Stimulated activated naive B cell treated with anti-CD40 and anti-IgM and Interleukin-4, amounts not matched to agents 10 μg/mL and 1 μg/mL and 100 μg/mL, for 72 hours (primary cell): ENCODE data around the gene FBH1.
A peak's percentile ranks its signal among the peaks of the same experiment; 100 is the strongest.
"Not testable (repeated sequence)": the region's sequence is repeated elsewhere in the genome, so short reads cannot be mapped to it uniquely, and the experiment has no call there.

Experiments used
- ATAC-seq, 2 donors: fragments of 150-1000 bp; cut with Tn5 transposase; replicated peaks; 2 replicates each; pipeline ENCODE4 v1.10.0; 2021; ENCODE audit warnings: moderate library complexity in 1 of 2
- DNase-seq: peaks from one replicate; pipeline ENCODE4 v3.0.0; 2021
- H3K27ac Mint-ChIP-seq: one replicate; pipeline ENCODE4 v1.8.0; 2022; ENCODE audit warnings: mild to moderate bottlenecking, mixed read lengths
- H3K27me3 Mint-ChIP-seq, 2 donors: one replicate each; pipeline ENCODE4 v1.8.0; 2022; ENCODE audit warnings: mixed read lengths in 2 of 2
- H3K36me3 Mint-ChIP-seq, 2 donors: one replicate each; pipeline ENCODE4 v1.8.0; 2022; ENCODE audit warnings: mixed read lengths in 2 of 2, mild to moderate bottlenecking in 1 of 2
- H3K4me1 Mint-ChIP-seq, 2 donors: one replicate each; pipeline ENCODE4 v1.8.0; 2022; ENCODE audit warnings: mixed read lengths in 2 of 2, mild to moderate bottlenecking in 1 of 2
- H3K4me3 Mint-ChIP-seq, 2 donors: one replicate each; pipeline ENCODE4 v1.8.0; 2022; ENCODE audit warnings: mild to moderate bottlenecking in 2 of 2, mixed read lengths in 2 of 2, moderate library complexity in 1 of 2
- H3K9me3 Mint-ChIP-seq, 2 donors: one replicate each; pipeline ENCODE4 v1.8.0; 2022; ENCODE audit warnings: mixed read lengths in 2 of 2, mild to moderate bottlenecking in 1 of 2

The FBH1 gene

GRCh38 chr10:5889624-5890451 is at the start of gene FBH1, which contains the start of gene ANKRD16:
Gene FBH1, plus strand, starts transcription at chr10:5890243. Its CDS starts 103 bp downstream, at chr10:5890346.
Gene ANKRD16, minus strand, starts transcription at chr10:5889893. Its CDS starts 539 bp downstream, at chr10:5889354.
- Mint-ChIP-seq H3K36me3 (peaks cover 40 to 51% of the 10 kb centered on the region in 2 donors), H3K4me1 (peaks cover 37 to 68% of the 10 kb centered on the region in 2 donors), H3K27ac (peak within 1 kb of the TSS; percentile 91), H3K27me3 (no peaks in the 10 kb centered on the region), H3K9me3 (no peaks in the 10 kb centered on the region), H3K4me3 (peak within 1 kb of the TSS; percentile 90 to 97)
- DNase-seq (peak; percentile 99), ATAC-seq (peak; percentile 86 to 88)

GRCh38 chr10:5840314-5841307 is 49.4 kb upstream of the FBH1 start:
- Mint-ChIP-seq H3K9me3 (no peaks in the 10 kb centered on the region), H3K27ac (peak overlapping the region; percentile 100), H3K36me3 (peaks cover 2 to 3% of the 10 kb centered on the region in 2 donors), H3K27me3 (no peaks in the 10 kb centered on the region), H3K4me1 (peaks cover 45 to 79% of the 10 kb centered on the region in 2 donors), H3K4me3 (peak overlapping the region; percentile 75 to 80)
- DNase-seq (peak; percentile 95), ATAC-seq (peak; percentile 83)

GRCh38 chr10:5841965-5842364 is 48.1 kb upstream of the FBH1 start:
- H3K27ac Mint-ChIP-seq, result peak overlapping the region; percentile 93
- H3K9me3 Mint-ChIP-seq, result peaks cover 2 to 3% of the 10 kb centered on the region in 2 donors
- H3K4me1 Mint-ChIP-seq, result peaks cover 51 to 92% of the 10 kb centered on the region in 2 donors
- H3K4me3 Mint-ChIP-seq, result peak overlapping the region; percentile 36 to 48
- H3K27me3 Mint-ChIP-seq, result no peaks in the 10 kb centered on the region
- peaks cover 3 to 8% of the 10 kb centered on the region in 2 donors for H3K36me3 Mint-ChIP-seq
- no peak for ATAC-seq
- DNase-seq, result no peak

GRCh38 chr10:5843686-5844344 is 46.2 kb upstream of the FBH1 start:
- peaks cover 2 to 3% of the 10 kb centered on the region in 2 donors for H3K9me3 Mint-ChIP-seq
- H3K36me3 Mint-ChIP-seq, result peaks cover 3 to 8% of the 10 kb centered on the region in 2 donors
- H3K4me1 Mint-ChIP-seq, result peaks cover 45 to 79% of the 10 kb centered on the region in 2 donors
- no peaks in the 10 kb centered on the region for H3K27me3 Mint-ChIP-seq
- peak overlapping the region; percentile 100 for H3K27ac Mint-ChIP-seq
- no peak for DNase-seq
- H3K4me3 Mint-ChIP-seq, result peak overlapping the region; percentile 74 to 76
- peak; percentile 40 to 44 for ATAC-seq

GRCh38 chr10:5844345-5845055 is 45.5 kb upstream of the FBH1 start:
- Mint-ChIP-seq H3K27ac (peak overlapping the region; percentile 100), H3K27me3 (no peaks in the 10 kb centered on the region), H3K36me3 (peaks cover 1 to 8% of the 10 kb centered on the region in 2 donors), H3K9me3 (peaks cover 2 to 3% of the 10 kb centered on the region in 2 donors), H3K4me1 (peaks cover 46 to 75% of the 10 kb centered on the region in 2 donors), H3K4me3 (peak overlapping the region; percentile 74 to 76)
- no peak for DNase-seq
- peak in 1 of 2 donors; percentile 1 for ATAC-seq

GRCh38 chr10:5846667-5847066 is 43.4 kb upstream of the FBH1 start:
- ATAC-seq, DNase-seq, H3K36me3 Mint-ChIP-seq, H3K27me3 Mint-ChIP-seq, H3K9me3 Mint-ChIP-seq: not testable (repeated sequence)
- peak overlapping the region; percentile 100 for H3K27ac Mint-ChIP-seq
- H3K4me3 Mint-ChIP-seq, result peak overlapping the region in 1 of 2 donors; percentile 83
- peaks cover 31 to 56% of the 10 kb centered on the region in 2 donors for H3K4me1 Mint-ChIP-seq

GRCh38 chr10:5854131-5854475 is 35.9 kb upstream of the FBH1 start:
- H3K27me3 Mint-ChIP-seq, result no peaks in the 10 kb centered on the region
- DNase-seq, result no peak
- ATAC-seq, result no peak
- H3K27ac Mint-ChIP-seq, result peak overlapping the region; percentile 78
- H3K4me1 Mint-ChIP-seq, result peaks cover 25 to 31% of the 10 kb centered on the region in 2 donors
- H3K36me3 Mint-ChIP-seq, result peaks cover 6 to 8% of the 10 kb centered on the region in 2 donors
- H3K9me3 Mint-ChIP-seq, result peaks cover 0 to 4% of the 10 kb centered on the region in 2 donors
- no peak overlapping the region for H3K4me3 Mint-ChIP-seq

GRCh38 chr10:5855979-5856700 is 33.9 kb upstream of the FBH1 start:
- Mint-ChIP-seq H3K36me3 (peaks cover 6 to 12% of the 10 kb centered on the region in 2 donors), H3K4me1 (peaks cover 22 to 41% of the 10 kb centered on the region in 2 donors), H3K4me3 (no peak overlapping the region), H3K9me3 (peaks cover 0 to 4% of the 10 kb centered on the region in 2 donors), H3K27me3 (no peaks in the 10 kb centered on the region), H3K27ac (peak overlapping the region; percentile 47)
- ATAC-seq (no peak), DNase-seq (no peak)

- Mint-ChIP-seq H3K9me3 (peaks cover 0 to 4% of the 10 kb centered on the region in 2 donors), H3K4me1 (peaks cover 25 to 43% of the 10 kb centered on the region in 2 donors), H3K27ac (no peak overlapping the region), H3K36me3 (peaks cover 8 to 15% of the 10 kb centered on the region in 2 donors), H3K4me3 (no peak overlapping the region), H3K27me3 (no peaks in the 10 kb centered on the region)
- no peak for DNase-seq
- ATAC-seq, result no peak
These were observed 33.4 kb upstream of the FBH1 start for GRCh38 chr10:5856701-5857004.

GRCh38 chr10:5858811-5859210 is 31.2 kb upstream of the FBH1 start:
- Mint-ChIP-seq H3K4me1 (peaks cover 26 to 43% of the 10 kb centered on the region in 2 donors), H3K4me3 (no peak overlapping the region), H3K27me3 (no peaks in the 10 kb centered on the region), H3K36me3 (peaks cover 14 to 28% of the 10 kb centered on the region in 2 donors), H3K9me3 (peaks cover 0 to 3% of the 10 kb centered on the region in 2 donors), H3K27ac (no peak overlapping the region)
- no peak for ATAC-seq
- no peak for DNase-seq

GRCh38 chr10:5860066-5860465 is 30.0 kb upstream of the FBH1 start:
- ATAC-seq (no peak), DNase-seq (no peak)
- Mint-ChIP-seq H3K27me3 (no peaks in the 10 kb centered on the region), H3K9me3 (peaks cover 0 to 3% of the 10 kb centered on the region in 2 donors), H3K4me1 (peaks cover 22 to 38% of the 10 kb centered on the region in 2 donors), H3K36me3 (peaks cover 20 to 31% of the 10 kb centered on the region in 2 donors), H3K4me3 (no peak overlapping the region), H3K27ac (no peak overlapping the region)

GRCh38 chr10:5862360-5862961 is 27.6 kb upstream of the FBH1 start:
- DNase-seq (peak; percentile 63), ATAC-seq (peak; percentile 89 to 90)
- peak overlapping the region; percentile 46 to 75 for H3K4me3 Mint-ChIP-seq
- H3K27ac Mint-ChIP-seq, result peak overlapping the region; percentile 95
- no peaks in the 10 kb centered on the region for H3K27me3 Mint-ChIP-seq
- peaks cover 30 to 47% of the 10 kb centered on the region in 2 donors for H3K4me1 Mint-ChIP-seq
- H3K36me3 Mint-ChIP-seq, result peaks cover 20 to 31% of the 10 kb centered on the region in 2 donors
- H3K9me3 Mint-ChIP-seq, result peaks cover 0 to 3% of the 10 kb centered on the region in 2 donors
